Measurements from ENCODE around the gene SLCO3A1.

SLCO3A1 gene

GRCh38 chr15:92112180-92112579 lies 258.7 kb downstream of the SLCO3A1 start:
- Mint-ChIP-seq H3K4me1 (ENCODE audit: low read depth) (peaks cover 19% of the 10 kb centered on the region), H3K4me3 (no peak overlapping the region), H3K9me3 (no peaks in the 10 kb centered on the region), H3K36me3 (ENCODE audit: low read depth) (peaks cover 4% of the 10 kb centered on the region), H3K27ac (no peak overlapping the region), H3K27me3 (no peaks in the 10 kb centered on the region)
- no peak for DNase-seq

- H3K36me3 Mint-ChIP-seq (ENCODE audit: low read depth): peaks cover 4% of the 10 kb centered on the region
- H3K27me3 Mint-ChIP-seq: no peaks in the 10 kb centered on the region
- no peak overlapping the region for H3K4me3 Mint-ChIP-seq
- DNase-seq: no peak
- H3K9me3 Mint-ChIP-seq: no peaks in the 10 kb centered on the region
- no peak overlapping the region for H3K27ac Mint-ChIP-seq
- H3K4me1 Mint-ChIP-seq (ENCODE audit: low read depth): peaks cover 19% of the 10 kb centered on the region
Observed at GRCh38 chr15:92112711-92113110, 259.2 kb downstream of the SLCO3A1 start.

- no peaks in the 10 kb centered on the region for H3K9me3 Mint-ChIP-seq
- H3K27me3 Mint-ChIP-seq: no peaks in the 10 kb centered on the region
- DNase-seq: no peak
- H3K4me1 Mint-ChIP-seq (ENCODE audit: low read depth): peaks cover 8% of the 10 kb centered on the region
- H3K27ac Mint-ChIP-seq: no peak overlapping the region
- no peak overlapping the region for H3K4me3 Mint-ChIP-seq
- peaks cover 4% of the 10 kb centered on the region for H3K36me3 Mint-ChIP-seq (ENCODE audit: low read depth)
Observed at GRCh38 chr15:92113832-92114231, 260.3 kb downstream of the SLCO3A1 start.

- H3K27me3 Mint-ChIP-seq: no peaks in the 10 kb centered on the region
- H3K4me1 Mint-ChIP-seq (ENCODE audit: low read depth): no peaks in the 10 kb centered on the region
- no peak overlapping the region for H3K27ac Mint-ChIP-seq
- H3K9me3 Mint-ChIP-seq: no peaks in the 10 kb centered on the region
- H3K36me3 Mint-ChIP-seq (ENCODE audit: low read depth): peaks cover 17% of the 10 kb centered on the region
- H3K4me3 Mint-ChIP-seq: no peak overlapping the region
- DNase-seq: no peak
Observed at GRCh38 chr15:92115834-92116233, 262.3 kb downstream of the SLCO3A1 start.

- Mint-ChIP-seq H3K4me1 (ENCODE audit: low read depth) (no peaks in the 10 kb centered on the region), H3K36me3 (ENCODE audit: low read depth) (peaks cover 22% of the 10 kb centered on the region), H3K27ac (no peak overlapping the region), H3K9me3 (no peaks in the 10 kb centered on the region), H3K4me3 (no peak overlapping the region), H3K27me3 (no peaks in the 10 kb centered on the region)
- DNase-seq: no peak
Observed at GRCh38 chr15:92116330-92116729, 262.8 kb downstream of the SLCO3A1 start.

GRCh38 chr15:92117261-92117731 lies 263.8 kb downstream of the SLCO3A1 start:
- Mint-ChIP-seq H3K9me3 (no peaks in the 10 kb centered on the region), H3K36me3 (ENCODE audit: low read depth) (peaks cover 32% of the 10 kb centered on the region), H3K27me3 (no peaks in the 10 kb centered on the region), H3K4me1 (ENCODE audit: low read depth) (no peaks in the 10 kb centered on the region), H3K4me3 (no peak overlapping the region), H3K27ac (no peak overlapping the region)
- DNase-seq: no peak

- DNase-seq: no peak
- Mint-ChIP-seq H3K4me1 (ENCODE audit: low read depth) (no peaks in the 10 kb centered on the region), H3K36me3 (ENCODE audit: low read depth) (peaks cover 33% of the 10 kb centered on the region), H3K9me3 (no peaks in the 10 kb centered on the region), H3K27ac (no peak overlapping the region), H3K4me3 (no peak overlapping the region), H3K27me3 (no peaks in the 10 kb centered on the region)
Observed at GRCh38 chr15:92118162-92118935, 264.8 kb downstream of the SLCO3A1 start.

- H3K4me3 Mint-ChIP-seq: no peak overlapping the region
- H3K27me3 Mint-ChIP-seq: no peaks in the 10 kb centered on the region
- no peaks in the 10 kb centered on the region for H3K4me1 Mint-ChIP-seq (ENCODE audit: low read depth)
- no peak for DNase-seq
- no peak overlapping the region for H3K27ac Mint-ChIP-seq
- peaks cover 33% of the 10 kb centered on the region for H3K36me3 Mint-ChIP-seq (ENCODE audit: low read depth)
- H3K9me3 Mint-ChIP-seq: no peaks in the 10 kb centered on the region
Observed at GRCh38 chr15:92118936-92119325, 265.4 kb downstream of the SLCO3A1 start.

GRCh38 chr15:92120094-92120795 lies 266.7 kb downstream of the SLCO3A1 start:
- H3K4me3 Mint-ChIP-seq: no peak overlapping the region
- no peaks in the 10 kb centered on the region for H3K4me1 Mint-ChIP-seq (ENCODE audit: low read depth)
- peaks cover 39% of the 10 kb centered on the region for H3K36me3 Mint-ChIP-seq (ENCODE audit: low read depth)
- H3K27ac Mint-ChIP-seq: no peak overlapping the region
- H3K9me3 Mint-ChIP-seq: no peaks in the 10 kb centered on the region
- no peaks in the 10 kb centered on the region for H3K27me3 Mint-ChIP-seq
- DNase-seq: no peak

GRCh38 chr15:92121047-92121446 lies 267.5 kb downstream of the SLCO3A1 start:
- H3K36me3 Mint-ChIP-seq (ENCODE audit: low read depth): peaks cover 40% of the 10 kb centered on the region
- DNase-seq: no peak
- H3K4me3 Mint-ChIP-seq: no peak overlapping the region
- H3K4me1 Mint-ChIP-seq (ENCODE audit: low read depth): no peaks in the 10 kb centered on the region
- H3K9me3 Mint-ChIP-seq: no peaks in the 10 kb centered on the region
- H3K27me3 Mint-ChIP-seq: no peaks in the 10 kb centered on the region
- H3K27ac Mint-ChIP-seq: no peak overlapping the region

GRCh38 chr15:92122259-92122658 lies 268.8 kb downstream of the SLCO3A1 start:
- peaks cover 51% of the 10 kb centered on the region for H3K36me3 Mint-ChIP-seq (ENCODE audit: low read depth)
- no peaks in the 10 kb centered on the region for H3K9me3 Mint-ChIP-seq
- no peak for DNase-seq
- no peak overlapping the region for H3K4me3 Mint-ChIP-seq
- no peaks in the 10 kb centered on the region for H3K4me1 Mint-ChIP-seq (ENCODE audit: low read depth)
- H3K27ac Mint-ChIP-seq: no peak overlapping the region
- no peaks in the 10 kb centered on the region for H3K27me3 Mint-ChIP-seq

- no peak for DNase-seq
- Mint-ChIP-seq H3K4me3 (no peak overlapping the region), H3K27me3 (no peaks in the 10 kb centered on the region), H3K27ac (no peak overlapping the region), H3K9me3 (no peaks in the 10 kb centered on the region), H3K36me3 (ENCODE audit: low read depth) (peaks cover 67% of the 10 kb centered on the region), H3K4me1 (ENCODE audit: low read depth) (no peaks in the 10 kb centered on the region)
Observed at GRCh38 chr15:92123962-92124656, 270.6 kb downstream of the SLCO3A1 start.

- no peak overlapping the region for H3K27ac Mint-ChIP-seq
- H3K4me1 Mint-ChIP-seq (ENCODE audit: low read depth): no peaks in the 10 kb centered on the region
- H3K9me3 Mint-ChIP-seq: no peaks in the 10 kb centered on the region
- DNase-seq: no peak
- no peak overlapping the region for H3K4me3 Mint-ChIP-seq
- peaks cover 68% of the 10 kb centered on the region for H3K36me3 Mint-ChIP-seq (ENCODE audit: low read depth)
- no peaks in the 10 kb centered on the region for H3K27me3 Mint-ChIP-seq
Observed at GRCh38 chr15:92124657-92125010, 271.1 kb downstream of the SLCO3A1 start.

- H3K4me1 Mint-ChIP-seq (ENCODE audit: low read depth): no peaks in the 10 kb centered on the region
- no peaks in the 10 kb centered on the region for H3K27me3 Mint-ChIP-seq
- peaks cover 66% of the 10 kb centered on the region for H3K36me3 Mint-ChIP-seq (ENCODE audit: low read depth)
- no peaks in the 10 kb centered on the region for H3K9me3 Mint-ChIP-seq
- H3K4me3 Mint-ChIP-seq: no peak overlapping the region
- H3K27ac Mint-ChIP-seq: no peak overlapping the region
- no peak for DNase-seq
Observed at GRCh38 chr15:92128788-92129187, 275.3 kb downstream of the SLCO3A1 start.

- H3K9me3 Mint-ChIP-seq: no peaks in the 10 kb centered on the region
- DNase-seq: no peak
- peaks cover 67% of the 10 kb centered on the region for H3K36me3 Mint-ChIP-seq (ENCODE audit: low read depth)
- H3K27me3 Mint-ChIP-seq: no peaks in the 10 kb centered on the region
- H3K4me3 Mint-ChIP-seq: no peak overlapping the region
- peaks cover 4% of the 10 kb centered on the region for H3K4me1 Mint-ChIP-seq (ENCODE audit: low read depth)
- no peak overlapping the region for H3K27ac Mint-ChIP-seq
Observed at GRCh38 chr15:92130244-92130643, 276.7 kb downstream of the SLCO3A1 start.
